Brain pericyte (primary cell): Measurements from ENCODE around the gene SOX8.

Experiments used
- DNase-seq: peaks from one replicate; pipeline ENCODE4 v3.0.0-alpha.2; 2012; ENCODE audit warnings: low read depth, low spot score

The SOX8 gene

GRCh38 chr16:972316-973002 is 9.1 kb upstream of the SOX8 start:
- no peak for DNase-seq

- DNase-seq: no peak
Measured at GRCh38 chr16:973366-973765, 8.2 kb upstream of the SOX8 start.

GRCh38 chr16:974001-974601 is 7.5 kb upstream of the SOX8 start:
- DNase-seq: no peak

- DNase-seq: no peak
Measured at GRCh38 chr16:974611-975261, 6.8 kb upstream of the SOX8 start.

- no peak for DNase-seq
Measured at GRCh38 chr16:975291-975690, 6.3 kb upstream of the SOX8 start.

- no peak for DNase-seq
Measured at GRCh38 chr16:976389-976931, 5.1 kb upstream of the SOX8 start.

GRCh38 chr16:977081-977701 is 4.4 kb upstream of the SOX8 start:
- no peak for DNase-seq

- no peak for DNase-seq
Measured at GRCh38 chr16:977896-978295, 3.7 kb upstream of the SOX8 start.

GRCh38 chr16:978403-978802 is 3.2 kb upstream of the SOX8 start:
- no peak for DNase-seq

- no peak for DNase-seq
Measured at GRCh38 chr16:979147-979546, 2.4 kb upstream of the SOX8 start.

GRCh38 chr16:979859-980594 is 1.5 kb upstream of the SOX8 start:
- no peak for DNase-seq

GRCh38 chr16:980595-980854 is 1.0 kb upstream of the SOX8 start:
- no peak for DNase-seq

GRCh38 chr16:982145-983043 is 824 bp downstream of the SOX8 start:
- DNase-seq: no peak

GRCh38 chr16:983044-984030 is 1.8 kb downstream of the SOX8 start:
- no peak for DNase-seq

GRCh38 chr16:984121-984694 is 2.6 kb downstream of the SOX8 start:
- no peak for DNase-seq

- no peak for DNase-seq
Measured at GRCh38 chr16:984736-985636, 3.4 kb downstream of the SOX8 start.

GRCh38 chr16:985646-986400 is 4.3 kb downstream of the SOX8 start:
- DNase-seq: no peak

GRCh38 chr16:986411-986810 is 4.8 kb downstream of the SOX8 start:
- no peak for DNase-seq
